CD4-positive, alpha-beta T cell treated with Interleukin-15 for 4 hours (primary cell): ENCODE results near the gene ANKRD6.

Experiments used
- DNase-seq: peaks from one replicate; pipeline ENCODE4 v3.0.0-alpha.2; 2020; ENCODE audit warnings: low spot score

The ANKRD6 gene

DNA sequence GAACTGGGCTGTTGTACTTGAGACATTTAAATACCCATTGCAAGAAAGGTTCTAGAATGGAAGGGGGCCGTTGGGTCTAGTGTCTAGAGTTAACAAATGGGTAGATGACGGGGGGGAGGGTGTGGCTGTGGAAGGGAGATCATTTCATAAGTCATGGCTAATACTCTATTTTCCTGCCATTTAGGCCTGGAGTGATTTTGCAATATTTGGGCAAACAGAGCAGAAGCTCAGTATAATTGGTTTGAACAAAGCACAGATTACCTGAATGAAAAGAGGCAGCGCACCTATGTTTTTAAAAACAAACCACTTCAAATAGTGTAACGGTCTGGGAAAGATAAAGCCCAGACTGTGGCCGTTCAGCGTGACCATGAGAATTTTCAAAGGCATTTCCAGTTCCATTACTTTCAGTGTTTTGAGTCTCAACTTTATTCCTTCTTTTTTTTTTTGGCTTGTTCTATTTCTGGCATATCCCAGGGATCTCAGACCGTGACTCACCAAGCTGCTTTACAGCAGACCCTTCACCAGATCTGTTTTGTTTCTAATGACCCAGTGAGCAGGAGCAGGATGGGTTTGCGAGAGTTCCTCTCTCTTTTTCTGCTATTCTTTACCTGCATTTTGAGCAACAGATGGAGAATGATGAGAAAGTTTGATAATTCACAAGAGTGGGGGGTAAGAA, 131.9 kb downstream of the ANKRD6 start:
- DNase-seq, result no peak

DNA sequence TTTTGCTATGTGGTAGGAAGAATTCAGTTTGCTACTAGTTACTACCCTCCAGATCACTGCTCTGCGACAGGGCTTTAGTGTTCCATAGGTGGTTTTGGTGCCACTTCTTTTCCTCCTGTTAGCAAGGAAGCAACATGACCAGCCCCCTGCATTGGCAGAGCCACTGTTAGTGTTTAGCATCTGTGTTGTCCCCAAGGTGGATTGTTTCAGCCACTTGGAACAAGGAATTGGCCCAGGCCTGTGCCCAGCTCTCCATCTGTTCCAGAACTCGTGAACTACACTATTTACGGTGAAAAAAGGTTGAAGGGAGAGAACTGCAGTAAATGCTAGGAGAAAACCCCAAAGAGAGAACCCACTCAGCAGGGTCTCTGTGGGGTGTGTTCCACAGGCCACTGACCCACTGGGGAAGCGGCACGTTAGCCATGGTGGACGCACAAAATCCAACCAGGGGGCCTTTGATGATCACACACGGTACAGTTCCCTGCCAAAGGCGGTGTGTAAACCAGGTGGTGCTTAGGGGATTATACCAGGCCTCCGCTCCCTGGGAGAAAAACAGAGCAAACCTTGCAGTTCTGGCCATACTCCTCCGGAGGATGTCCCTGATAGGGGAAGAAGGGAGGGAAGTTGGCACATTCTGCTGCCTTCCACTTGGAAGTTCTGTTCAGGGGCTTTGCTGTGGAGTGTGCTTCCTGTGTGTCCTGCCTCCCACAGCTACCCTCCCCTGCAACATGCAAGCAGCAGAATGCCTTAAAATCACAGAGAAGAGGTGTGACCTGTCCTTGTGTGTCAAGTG, 133.3 kb downstream of the ANKRD6 start:
- no peak for DNase-seq

DNA sequence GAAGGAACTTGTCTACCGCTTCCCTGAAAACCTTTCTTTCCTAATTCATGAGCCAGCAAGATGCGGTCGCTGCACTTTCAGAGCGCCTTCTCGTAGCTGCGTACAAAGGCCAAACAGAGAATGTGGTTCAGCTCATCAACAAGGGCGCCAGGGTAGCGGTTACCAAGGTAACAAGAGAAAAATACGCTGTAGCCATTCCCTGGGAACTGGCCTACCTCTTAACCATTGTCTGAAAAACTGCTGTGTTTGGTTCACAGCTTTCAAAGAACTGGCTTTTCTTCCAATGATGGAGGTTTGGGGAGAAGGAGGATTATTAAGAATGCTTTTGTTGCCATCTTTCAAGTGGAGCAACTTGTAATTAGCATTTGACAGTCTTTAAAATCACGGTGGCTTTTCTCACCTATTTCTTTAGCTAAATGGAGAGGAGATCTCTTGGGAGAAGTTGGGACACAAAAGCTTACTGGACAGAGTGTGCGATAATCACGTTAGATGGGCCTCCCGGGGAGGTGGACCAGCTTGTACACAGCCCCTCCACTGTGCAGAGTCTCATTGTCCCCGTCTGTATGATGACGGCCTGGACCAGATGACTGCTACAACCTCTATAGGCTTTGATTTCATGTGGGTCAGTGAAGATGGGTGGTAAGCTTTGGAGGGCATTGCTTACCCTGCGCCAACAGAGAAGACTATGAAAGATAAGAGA, 134.1 kb downstream of the ANKRD6 start:
- no peak for DNase-seq

DNA sequence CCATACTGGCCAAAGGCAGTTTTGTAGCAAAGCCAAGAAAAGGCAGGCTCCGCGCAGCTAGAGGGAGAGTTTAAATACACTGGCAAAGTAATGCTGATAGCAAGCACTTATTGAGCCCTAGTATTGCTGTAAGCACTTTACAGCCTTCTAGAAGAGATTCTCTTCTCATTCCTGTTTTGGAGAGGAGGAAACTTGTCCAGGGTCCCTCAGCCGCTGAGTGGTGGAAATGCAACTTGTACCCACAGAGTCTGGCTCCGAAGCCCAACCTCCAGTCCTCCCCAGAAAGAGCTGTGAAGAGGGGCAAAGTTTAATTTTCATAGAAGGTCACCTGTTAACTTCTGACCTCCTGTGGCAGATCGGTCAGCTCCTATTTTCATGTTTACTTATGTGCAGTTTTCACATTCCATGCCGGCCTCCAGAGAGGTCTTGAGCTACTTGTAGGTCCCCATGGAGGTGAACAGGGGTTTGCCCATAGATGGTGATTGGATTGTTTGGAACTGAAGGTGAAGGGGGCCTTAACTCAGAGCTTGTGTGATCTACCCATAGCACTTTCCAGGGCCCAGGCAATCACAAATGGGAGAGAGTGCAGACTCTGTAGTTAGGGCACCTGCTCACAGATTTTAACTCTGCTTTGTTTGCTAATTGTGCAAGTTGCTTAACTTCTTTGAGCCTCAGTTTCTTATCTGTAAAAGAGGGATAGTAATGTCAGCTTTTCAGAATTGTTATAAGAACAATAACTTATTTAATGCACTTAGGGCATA, 134.9 kb downstream of the ANKRD6 start:
- no peak for DNase-seq

DNA sequence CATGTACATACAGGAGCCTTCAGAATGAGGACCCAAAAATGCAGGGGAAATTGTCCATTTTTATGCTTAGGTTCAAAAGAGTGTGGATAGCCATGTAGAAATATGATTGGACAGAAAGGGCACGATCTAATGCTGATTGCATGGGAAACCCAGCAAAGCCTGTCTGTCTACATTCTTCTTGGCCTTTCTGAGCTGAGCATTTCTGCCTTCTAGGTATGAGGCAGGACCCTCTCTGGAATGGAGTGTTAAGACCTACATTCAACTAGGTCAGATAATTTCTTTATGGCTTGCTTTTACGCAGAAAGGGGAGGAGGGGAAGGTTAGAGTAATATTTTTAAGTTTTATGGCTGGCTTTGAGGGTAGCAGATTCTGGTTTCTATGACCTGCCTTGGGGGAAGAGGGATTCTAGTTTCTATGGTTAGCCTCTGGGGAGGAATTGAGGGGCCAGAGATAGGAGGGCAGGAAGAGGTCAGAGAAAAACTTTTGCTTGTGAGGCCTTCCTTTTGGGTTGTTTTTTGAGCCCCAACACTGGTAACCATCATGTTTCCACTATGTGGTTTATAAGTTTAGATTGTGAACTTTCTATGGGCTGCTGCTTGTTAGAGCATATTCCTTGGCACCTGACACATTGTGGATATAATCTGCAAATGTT, 142.1 kb downstream of the ANKRD6 start:
- DNase-seq, result no peak

DNA sequence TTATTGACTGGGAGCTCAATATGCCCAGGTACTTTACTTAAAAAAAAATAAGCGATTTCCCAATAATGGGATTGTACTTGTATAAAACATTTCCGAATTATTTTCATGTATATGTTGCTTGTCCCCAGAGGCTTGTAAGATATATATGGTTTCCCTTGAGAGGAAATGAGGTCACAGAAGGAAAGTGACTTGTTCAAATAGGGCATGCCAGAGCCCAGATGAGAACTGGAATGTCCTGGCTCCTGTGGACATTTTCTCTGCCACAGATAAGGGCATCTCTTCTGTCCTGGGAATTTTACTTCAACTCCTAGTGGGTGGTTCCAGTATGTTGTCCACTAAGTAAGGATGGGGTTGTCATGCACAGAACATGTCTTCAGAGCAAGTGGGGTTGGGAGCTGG, 142.6 kb downstream of the ANKRD6 start:
- DNase-seq, result no peak

DNA sequence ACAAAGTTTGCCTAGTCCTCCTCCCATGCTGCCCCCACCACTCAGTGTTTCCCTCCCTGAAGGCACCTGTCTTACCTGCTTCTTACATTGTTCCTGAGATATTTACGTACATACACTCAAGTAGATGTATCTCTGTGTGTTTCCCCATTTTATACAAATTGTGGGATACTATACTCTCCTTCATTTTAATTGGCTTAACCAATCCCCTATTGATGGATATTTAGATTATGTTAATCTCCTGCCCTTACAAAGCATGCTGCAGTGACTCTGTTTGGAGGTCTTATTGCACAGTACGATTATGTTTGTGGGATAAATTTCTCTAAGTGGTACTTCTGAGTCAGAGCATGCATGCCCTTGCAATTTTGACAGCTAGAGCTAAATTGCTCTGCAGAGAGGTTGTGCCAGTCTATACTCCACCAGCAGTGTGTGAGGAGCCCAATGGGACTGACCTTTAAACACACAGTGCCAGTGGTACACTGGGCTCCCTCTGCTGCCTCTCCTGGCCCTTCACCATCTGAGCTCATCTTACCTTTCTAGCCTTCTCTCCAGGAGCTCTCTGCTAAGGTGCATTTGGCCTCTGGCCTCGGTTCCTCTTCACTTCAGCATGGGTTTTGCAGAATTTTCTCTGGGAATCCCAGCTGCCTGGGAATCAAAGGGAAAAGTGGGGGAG, 148.2 kb downstream of the ANKRD6 start:
- DNase-seq, result no peak

DNA sequence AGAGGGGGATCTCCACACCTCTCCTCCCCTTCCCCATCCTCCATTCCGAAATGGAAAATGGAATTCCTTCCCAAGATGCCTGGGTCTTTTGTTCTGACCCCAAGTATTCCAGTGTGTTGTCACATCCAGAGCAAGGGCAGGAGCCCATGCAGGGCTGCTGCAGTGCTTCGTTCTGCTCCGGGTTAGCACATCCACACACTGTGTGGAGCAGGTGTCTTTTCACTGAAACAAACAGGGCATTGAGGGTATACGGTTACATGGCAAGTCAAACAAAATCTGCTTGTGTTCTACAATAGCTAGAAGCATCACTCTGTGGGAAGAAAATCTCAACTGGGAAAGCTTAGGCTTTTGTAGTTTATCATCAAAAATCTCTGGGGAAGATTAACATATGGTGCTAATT, 148.7 kb downstream of the ANKRD6 start:
- DNase-seq, result no peak

DNA sequence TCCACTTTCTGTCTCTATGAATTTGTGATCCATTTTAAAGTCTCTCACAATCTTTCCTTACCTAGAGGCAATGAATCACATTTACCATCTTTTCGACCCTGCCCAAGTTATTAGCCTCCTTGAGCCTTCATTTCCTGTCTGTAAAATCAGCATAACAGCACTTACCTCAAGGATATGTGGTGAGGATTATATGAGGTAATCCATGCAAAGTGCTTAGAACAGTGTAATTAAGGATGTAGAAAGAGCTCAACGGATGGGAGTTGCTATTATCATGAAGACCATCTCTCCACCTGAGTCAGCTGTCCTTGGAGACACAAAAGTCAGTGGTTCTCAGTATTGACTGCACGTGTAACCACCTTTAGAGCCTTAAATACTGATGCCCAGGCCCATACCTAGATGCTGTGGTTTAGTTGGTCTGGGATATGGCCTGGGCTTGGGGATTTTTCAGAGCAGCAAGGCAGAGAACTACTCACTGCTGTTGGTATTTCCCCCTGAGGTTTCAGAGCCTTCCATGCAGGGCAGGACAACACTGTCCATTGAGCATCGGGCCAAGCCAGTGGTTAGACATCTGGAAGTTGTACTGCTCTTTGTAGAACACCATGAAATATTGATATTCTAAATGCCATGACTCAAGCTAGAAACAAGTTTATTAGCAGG, 149.8 kb downstream of the ANKRD6 start:
- DNase-seq, result no peak

DNA sequence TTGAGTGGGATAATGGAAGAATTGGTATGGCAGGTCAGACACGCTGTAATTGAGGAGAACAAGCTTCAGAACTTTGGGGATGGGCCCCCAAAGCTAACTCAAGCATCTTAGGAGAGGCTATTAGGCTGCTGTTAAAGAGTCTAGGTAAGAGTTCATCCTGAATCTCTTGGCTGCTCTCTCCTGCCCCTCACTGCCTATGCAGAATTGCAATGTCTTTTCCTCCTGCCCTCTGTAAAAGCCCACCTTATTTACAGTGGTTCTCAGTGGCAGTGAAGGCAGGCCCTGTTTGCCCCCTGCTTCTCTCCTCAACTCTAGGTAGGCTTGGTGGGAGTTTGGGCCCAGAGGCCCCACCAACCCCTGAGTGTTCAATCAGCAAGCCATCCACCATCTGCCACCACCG, 150.6 kb downstream of the ANKRD6 start:
- DNase-seq, result no peak

DNA sequence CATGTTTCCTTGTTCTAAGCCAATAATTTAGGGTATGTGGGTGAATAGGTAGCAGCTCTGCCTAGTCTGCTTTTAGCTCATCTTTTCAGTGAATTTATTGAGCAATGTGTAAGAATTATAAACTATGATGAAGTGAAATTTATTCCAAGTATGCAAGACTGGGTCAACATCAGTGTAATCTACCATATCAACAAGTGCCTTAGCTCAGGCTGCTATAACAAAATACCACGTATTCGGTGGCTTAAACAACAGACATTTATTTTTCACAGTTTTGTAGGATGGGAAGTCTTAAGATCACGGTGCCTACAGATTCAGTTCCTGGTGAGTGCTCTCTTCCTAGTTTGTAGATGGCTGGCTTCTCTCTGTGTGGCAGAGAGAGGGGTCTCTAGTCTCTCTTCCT, 151.6 kb downstream of the ANKRD6 start:
- no peak for DNase-seq

DNA sequence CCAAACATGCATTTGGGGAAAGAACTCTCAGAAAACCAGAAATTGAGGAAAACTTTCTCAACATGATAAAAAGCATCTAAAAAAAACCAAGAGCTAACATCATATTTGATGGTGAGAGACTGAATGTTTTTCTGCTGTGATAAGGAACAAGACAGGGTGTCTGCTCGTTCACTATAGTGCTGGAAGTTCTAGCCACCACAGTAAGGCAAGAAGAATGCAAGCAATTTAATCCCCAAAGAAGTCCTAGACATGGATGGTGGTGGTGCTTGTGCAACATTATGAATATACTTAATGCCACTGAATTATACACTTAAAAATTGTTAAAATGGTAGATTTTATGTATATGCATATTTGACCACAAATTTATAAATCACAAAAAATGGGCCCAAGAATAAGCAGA, 152.2 kb downstream of the ANKRD6 start:
- no peak for DNase-seq

DNA sequence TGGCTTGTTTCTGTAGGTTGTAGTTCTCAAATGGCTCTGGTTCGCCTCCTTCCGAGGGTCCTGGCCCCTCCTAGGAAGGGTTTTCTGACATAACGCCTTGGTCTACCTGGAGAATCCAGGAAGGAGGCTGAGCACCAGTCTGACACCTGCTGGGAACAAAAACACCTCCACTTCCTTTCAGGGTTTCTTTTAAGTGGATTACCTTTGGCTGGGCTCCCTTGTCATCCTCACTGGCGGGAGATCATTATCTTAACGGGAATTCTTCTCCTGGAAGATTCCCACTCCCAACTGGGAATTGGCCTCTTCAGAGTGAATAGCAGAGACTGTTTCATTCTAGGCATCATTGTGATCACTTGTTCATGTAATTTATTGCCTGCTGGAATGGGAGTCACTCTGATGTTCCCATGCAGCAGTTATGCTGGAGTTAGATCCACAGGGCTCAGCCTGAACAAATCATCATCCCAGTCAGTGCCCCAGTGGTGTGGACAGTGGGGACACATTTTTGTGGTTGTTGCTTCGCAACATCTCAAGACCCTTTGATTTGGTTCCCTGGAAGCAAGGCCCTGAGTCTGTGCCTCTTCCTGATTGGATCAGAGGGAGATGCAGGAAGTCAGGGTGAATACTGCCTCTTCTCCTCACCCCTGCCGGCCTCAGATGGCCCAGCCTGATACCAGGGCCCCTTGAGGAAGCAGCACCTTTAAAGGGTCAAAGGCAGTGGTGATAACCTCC, 156.5 kb downstream of the ANKRD6 start:
- DNase-seq, result no peak

DNA sequence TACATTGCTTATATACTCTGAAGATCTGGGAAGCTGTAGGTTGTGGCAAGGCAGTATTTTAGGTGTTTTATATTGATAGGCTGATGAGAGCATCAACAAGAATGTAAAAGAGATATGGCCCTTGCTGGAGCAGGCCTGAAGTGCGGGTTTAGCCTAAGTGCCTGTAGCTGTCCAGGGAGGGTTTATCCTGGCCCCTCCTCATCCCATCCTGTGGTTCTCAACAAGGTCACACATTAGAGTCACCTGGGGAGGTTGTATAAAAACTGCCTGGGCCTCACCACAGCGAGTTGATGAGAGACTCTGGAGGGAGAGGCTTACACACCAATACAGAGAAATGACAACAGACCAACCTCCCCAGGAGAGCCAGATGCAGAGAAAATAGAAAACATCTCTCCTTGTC, 157.2 kb downstream of the ANKRD6 start:
- no peak for DNase-seq

DNA sequence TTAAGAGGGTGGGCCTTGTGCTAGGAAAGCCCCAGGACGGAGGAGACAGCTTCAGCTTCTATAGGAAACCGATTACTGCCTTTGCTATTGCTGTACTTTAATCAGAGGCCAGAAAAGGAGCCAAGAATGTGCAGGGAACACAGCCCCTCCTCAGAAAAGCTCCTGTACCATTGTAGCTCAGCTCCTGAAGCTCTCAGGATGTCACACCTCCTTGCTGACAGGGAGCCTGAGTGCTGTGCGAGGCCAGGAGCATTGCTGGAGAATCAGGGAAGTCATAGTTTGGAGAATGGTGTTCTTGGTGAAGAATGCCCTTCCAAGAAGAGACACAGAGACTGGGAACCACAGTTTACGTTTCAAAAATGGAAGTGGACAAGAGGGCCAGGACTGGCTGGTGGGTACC, 158.8 kb downstream of the ANKRD6 start:
- DNase-seq, result no peak

DNA sequence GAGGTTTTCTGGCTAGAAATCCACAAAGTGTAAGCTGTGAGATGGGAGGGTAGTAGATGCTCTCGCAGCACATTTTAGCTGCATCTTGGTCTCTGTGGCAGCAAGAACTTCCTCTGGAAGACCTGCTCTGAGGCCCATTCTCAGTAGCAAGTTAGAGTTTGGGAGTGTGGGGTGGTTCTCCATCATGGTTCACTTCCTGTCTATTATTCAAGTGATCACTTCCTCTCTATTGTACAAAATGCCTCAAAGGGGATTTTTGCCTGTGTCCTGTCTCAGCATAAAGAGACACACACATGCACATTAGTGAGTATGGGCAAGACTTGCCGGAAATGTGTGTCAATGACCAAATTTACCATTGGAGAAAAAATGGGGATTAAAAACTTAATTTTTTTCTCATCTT, 163.1 kb downstream of the ANKRD6 start:
- peak; percentile 5 for DNase-seq

DNA sequence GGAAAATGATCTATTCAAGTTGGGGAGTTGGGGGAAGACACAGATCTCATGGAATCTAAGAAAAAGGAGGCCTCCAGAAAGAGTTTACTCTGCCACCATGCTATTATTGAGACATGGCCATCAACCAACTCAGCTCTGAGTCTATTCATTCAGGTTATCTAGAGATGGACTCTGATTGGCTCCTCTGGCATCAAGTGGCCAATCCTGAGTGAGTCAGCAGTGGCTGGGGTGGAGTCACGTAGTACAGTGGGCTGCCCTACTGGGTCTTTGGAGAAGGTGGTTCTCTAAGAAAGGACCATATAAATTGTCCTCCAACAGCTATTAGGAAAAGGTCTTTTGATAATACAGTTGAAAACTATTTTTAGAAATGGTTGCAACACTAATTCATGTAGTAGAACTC, 163.5 kb downstream of the ANKRD6 start:
- DNase-seq, result no peak

DNA sequence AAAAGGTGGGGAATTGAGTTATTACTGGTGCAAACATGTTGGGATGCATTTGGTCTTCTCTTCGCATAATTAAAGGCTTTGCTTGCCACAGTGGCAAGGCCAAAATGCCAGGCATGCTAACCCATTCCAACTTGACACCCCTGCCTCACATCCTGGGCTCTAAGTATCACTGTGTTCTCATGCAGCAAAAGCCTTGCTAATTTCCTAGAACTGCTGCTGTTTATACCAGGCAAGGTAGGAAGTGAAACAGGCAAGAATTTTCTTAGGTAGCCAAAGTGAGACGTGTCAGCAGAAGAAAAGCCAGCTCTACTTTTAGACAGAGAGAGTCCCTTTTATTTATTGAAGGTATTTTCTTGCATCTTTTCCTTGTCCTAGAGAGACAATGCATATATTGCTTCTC, 164.4 kb downstream of the ANKRD6 start:
- DNase-seq, result no peak

DNA sequence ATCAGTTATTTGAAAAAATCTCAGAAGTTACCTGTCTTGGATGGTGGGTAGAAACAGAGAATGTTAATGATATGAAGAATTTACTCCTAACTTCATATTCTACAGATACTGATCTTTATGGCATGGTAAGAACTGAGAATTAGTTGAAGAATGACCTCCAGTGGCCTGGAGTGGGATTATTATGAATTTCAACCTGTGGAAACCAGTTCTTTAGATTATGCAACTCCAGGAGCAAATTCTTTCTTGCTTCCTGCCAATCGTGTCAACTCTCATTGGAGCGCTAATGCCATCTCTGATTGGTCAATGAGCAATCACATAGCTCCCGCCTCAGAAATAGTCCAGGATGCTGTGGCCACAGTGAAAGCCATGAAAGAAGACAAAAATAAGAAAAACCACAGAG, 165.0 kb downstream of the ANKRD6 start:
- no peak for DNase-seq

DNA sequence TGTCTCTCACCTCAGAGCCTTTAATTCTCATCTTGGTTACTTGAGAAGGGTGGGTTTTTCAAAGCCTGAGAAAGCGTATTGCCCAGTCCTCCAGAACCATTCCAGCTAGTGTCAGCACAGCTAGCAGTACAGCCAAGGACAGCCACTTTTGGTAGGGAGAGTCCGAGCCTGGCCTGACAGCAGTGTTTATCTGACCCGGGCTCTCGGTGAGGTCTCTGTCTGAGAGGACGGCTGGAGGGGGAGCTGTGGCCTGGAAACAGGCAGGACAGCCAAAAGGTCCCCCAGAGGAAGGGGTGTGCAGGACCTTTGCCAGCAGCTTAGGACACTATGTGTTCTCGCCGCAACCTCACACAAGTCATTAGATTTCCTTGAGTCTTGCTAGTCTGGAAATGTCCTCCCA, 166.8 kb downstream of the ANKRD6 start:
- no peak for DNase-seq
